ENCODE measurements around the gene GPR39. TPM values are rescaled to one million over a fixed set of nuclear protein-coding genes. Genes with fewer than 3 reads are reported as not detected.

Gene GPR39
- total RNA-seq, 4 donors from 2014 or later, result 0.13 to 1.3 TPM; not detected in 2

GRCh38 chr2:132401326-132401725 is 15.3 kb upstream of the GPR39 start:
- Histone ChIP-seq H3K27ac (replicated peaks in 1 of 4) (no peak overlapping the region), H3K4me3 (no peak overlapping the region), H3K4me1 (no peaks in the 10 kb centered on the region), H3K36me3 (no peaks in the 10 kb centered on the region), H3K27me3 (peaks cover 0 to 21% (median 0%) of the 10 kb centered on the region in 4 donors), H3K9me3 (no peaks in the 10 kb centered on the region)
- intact Hi-C loops (cut with DNase I), result no loop called here
- WGBS, result 91% methylated on average over 2 of the region's 2 CpGs
- TF ChIP-seq POLR2AphosphoS5 (IDR thresholded peaks at IDR 0.05) (no peak), POLR2A (IDR thresholded peaks at IDR 0.05; ENCODE audit: low read depth) (no peak), CTCF (IDR thresholded peaks at IDR 0.05) (no peak), EP300 (IDR thresholded peaks at IDR 0.05) (no peak)
- DNase-seq (ENCODE audit: extremely low spot score), result peak; percentile 24

GRCh38 chr2:132403146-132403545 is 13.5 kb upstream of the GPR39 start:
- no peaks in the 10 kb centered on the region for H3K36me3 ChIP-seq
- peak; percentile 62 for DNase-seq (ENCODE audit: extremely low spot score)
- peaks cover 0 to 16% (median 0%) of the 10 kb centered on the region in 4 donors for H3K27me3 ChIP-seq
- no peaks in the 10 kb centered on the region for H3K9me3 ChIP-seq
- WGBS, result 35% methylated on average over 4 of the region's 4 CpGs
- no peak overlapping the region for H3K4me3 ChIP-seq
- H3K4me1 ChIP-seq, result no peaks in the 10 kb centered on the region
- TF ChIP-seq EP300 (IDR thresholded peaks at IDR 0.05) (no peak), POLR2A (IDR thresholded peaks at IDR 0.05; ENCODE audit: low read depth) (no peak), POLR2AphosphoS5 (IDR thresholded peaks at IDR 0.05) (no peak), CTCF (IDR thresholded peaks at IDR 0.05) (no peak)
- no peak overlapping the region for H3K27ac ChIP-seq (replicated peaks in 1 of 4)
- intact Hi-C loops (cut with DNase I), result no loop called here

- H3K27ac ChIP-seq (replicated peaks in 1 of 4), result no peak overlapping the region
- TF ChIP-seq CTCF (IDR thresholded peaks at IDR 0.05) (no peak), POLR2AphosphoS5 (IDR thresholded peaks at IDR 0.05) (no peak), EP300 (IDR thresholded peaks at IDR 0.05) (no peak), POLR2A (IDR thresholded peaks at IDR 0.05; ENCODE audit: low read depth) (no peak)
- intact Hi-C loops (cut with DNase I), result no loop called here
- WGBS, result 78% methylated on average over 8 of the region's 8 CpGs
- peak; percentile 64 for DNase-seq (ENCODE audit: extremely low spot score)
- H3K4me1 ChIP-seq, result no peaks in the 10 kb centered on the region
- no peaks in the 10 kb centered on the region for H3K36me3 ChIP-seq
- peaks cover 0 to 14% (median 0%) of the 10 kb centered on the region in 4 donors for H3K27me3 ChIP-seq
- H3K9me3 ChIP-seq, result no peaks in the 10 kb centered on the region
- no peak overlapping the region for H3K4me3 ChIP-seq
These were observed 12.5 kb upstream of the GPR39 start for GRCh38 chr2:132404056-132404455.

GRCh38 chr2:132407784-132408183 is 8.8 kb upstream of the GPR39 start:
- H3K27ac ChIP-seq (replicated peaks in 1 of 4), result no peak overlapping the region
- 48% methylated on average over 2 of the region's 2 CpGs for WGBS
- H3K9me3 ChIP-seq, result no peaks in the 10 kb centered on the region
- no peaks in the 10 kb centered on the region for H3K4me1 ChIP-seq
- no peak overlapping the region for H3K4me3 ChIP-seq
- TF ChIP-seq CTCF (IDR thresholded peaks at IDR 0.05) (no peak), POLR2AphosphoS5 (IDR thresholded peaks at IDR 0.05) (no peak), EP300 (IDR thresholded peaks at IDR 0.05) (no peak), POLR2A (IDR thresholded peaks at IDR 0.05; ENCODE audit: low read depth) (no peak)
- peaks cover 0 to 24% (median 0%) of the 10 kb centered on the region in 4 donors for H3K27me3 ChIP-seq
- no peak for DNase-seq (ENCODE audit: extremely low spot score)
- intact Hi-C loops (cut with DNase I), result no loop called here
- no peaks in the 10 kb centered on the region for H3K36me3 ChIP-seq

- Histone ChIP-seq H3K27me3 (peaks cover 0 to 32% (median 0%) of the 10 kb centered on the region in 4 donors), H3K36me3 (no peaks in the 10 kb centered on the region), H3K27ac (replicated peaks in 1 of 4) (no peak overlapping the region), H3K4me1 (peaks cover 12 to 18% (median 16%) of the 10 kb centered on the region in 4 donors), H3K4me3 (no peak overlapping the region), H3K9me3 (no peaks in the 10 kb centered on the region)
- peak; percentile 90 for DNase-seq (ENCODE audit: extremely low spot score)
- 84% methylated on average over 1 of the region's 1 CpG for WGBS
- TF ChIP-seq CTCF (IDR thresholded peaks at IDR 0.05), result no peak
- TF ChIP-seq POLR2AphosphoS5 (IDR thresholded peaks at IDR 0.05), result no peak
- no peak for TF ChIP-seq EP300 (IDR thresholded peaks at IDR 0.05)
- no peak for TF ChIP-seq POLR2A (IDR thresholded peaks at IDR 0.05; ENCODE audit: low read depth)
- intact Hi-C loops (cut with DNase I), result no loop called here
These were observed 4.6 kb upstream of the GPR39 start for GRCh38 chr2:132412021-132412420.

All from esophagus muscularis mucosa (tissue), 4 donors.